Dedifferentiated amniotic fluid mesenchymal stem cell (primary cell): ENCODE results near the gene IGF2BP3.

Experiments
- DNase-seq: peaks from one replicate; pipeline ENCODE4 v3.0.0-alpha.2; 2016; ENCODE audit errors: extremely low spot score

Gene IGF2BP3

DNA sequence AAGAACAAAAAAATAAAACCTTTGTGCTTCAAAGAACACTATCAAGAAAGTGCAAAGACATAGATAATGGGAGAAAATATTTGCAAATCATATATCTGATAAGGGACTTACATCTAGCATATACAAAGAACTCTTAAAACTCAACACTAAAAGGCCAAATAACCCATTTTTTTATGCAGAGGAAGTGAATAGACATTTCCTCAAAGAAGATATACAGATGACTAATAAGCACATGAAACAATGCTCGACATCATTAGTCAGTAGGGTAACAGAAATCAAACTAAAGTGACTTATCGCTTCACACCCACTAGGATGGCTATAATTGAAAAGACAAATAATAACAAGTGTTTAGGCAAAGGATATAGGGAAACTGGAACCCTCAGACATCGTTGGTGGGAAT is 93.2 kb downstream of the IGF2BP3 start:
- no peak for DNase-seq

DNA sequence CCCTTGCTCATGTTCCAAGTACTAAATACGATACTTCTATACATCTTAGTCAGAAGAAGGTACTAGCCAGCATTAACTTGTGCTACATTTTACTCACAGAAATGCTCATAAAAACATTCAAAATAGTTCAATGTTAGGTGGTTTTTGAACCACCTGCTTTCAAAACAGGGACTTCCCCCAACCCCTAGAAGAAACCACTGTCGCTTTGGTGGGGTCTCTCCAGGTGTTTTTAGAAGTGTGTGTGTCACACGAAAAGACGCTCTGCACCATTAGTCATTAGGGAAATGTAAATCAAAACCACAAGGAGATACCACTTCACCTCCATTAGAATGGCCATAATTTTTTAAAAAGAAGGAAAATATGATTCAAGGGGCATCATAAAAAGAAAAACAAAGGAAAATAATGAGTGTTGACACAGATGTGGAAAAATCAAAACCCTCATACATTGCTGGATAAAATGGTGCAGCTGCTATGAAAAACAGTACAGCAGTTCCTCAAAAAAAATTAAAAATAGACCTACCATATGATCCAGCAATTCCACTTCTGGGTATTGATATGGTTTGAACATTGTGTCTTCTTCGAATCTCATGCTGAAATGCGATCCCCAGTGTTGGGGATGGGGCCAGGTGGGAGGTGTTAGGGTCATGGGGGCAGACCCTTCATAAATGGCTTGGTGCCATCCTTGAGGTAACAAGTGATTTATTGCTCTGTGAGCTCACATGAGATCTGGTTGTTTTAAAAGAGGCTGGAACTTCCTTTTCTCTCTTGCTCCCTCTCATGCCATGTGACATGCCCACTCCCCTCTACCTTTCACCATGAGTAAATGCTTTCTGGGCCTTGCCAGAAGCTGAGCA is 96.9 kb downstream of the IGF2BP3 start:
- no peak for DNase-seq

DNA sequence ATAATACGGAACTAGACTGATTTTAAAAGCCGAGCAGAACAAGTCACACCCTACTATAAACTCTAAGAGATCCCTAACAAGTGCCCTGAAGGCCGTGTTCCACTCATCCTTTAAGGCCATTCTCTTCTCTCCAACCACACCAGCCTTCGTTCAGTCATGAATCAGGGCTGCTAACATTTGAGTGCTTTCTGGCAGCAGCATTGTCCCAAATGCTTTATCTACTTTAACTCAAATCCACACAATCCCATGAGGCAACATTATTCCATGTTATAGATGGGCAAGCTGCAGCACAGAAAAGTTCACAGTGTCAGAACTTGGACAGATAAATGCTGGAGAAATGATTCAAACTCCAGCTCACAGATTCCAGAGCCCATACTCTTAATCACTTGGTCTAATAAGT is 97.7 kb downstream of the IGF2BP3 start:
- no peak for DNase-seq

DNA sequence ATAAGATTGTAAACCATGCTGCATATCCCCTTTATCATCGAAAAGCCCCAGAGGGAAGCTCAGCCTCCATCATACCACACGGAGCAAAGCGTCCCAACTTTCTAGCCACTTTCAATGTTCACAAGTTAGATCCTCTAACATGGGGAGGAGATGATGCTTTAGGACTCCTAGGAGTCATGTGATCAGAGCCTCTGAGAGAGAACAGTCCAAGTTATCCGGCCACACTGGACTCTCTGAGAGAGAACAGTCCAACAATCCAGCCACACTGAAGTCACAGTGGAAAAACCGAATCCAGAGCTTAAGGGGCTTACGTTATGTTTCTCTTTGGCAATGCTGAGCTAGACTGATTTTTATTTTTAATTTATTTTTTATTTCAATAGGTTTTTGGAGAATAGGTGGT is 98.6 kb downstream of the IGF2BP3 start:
- no peak for DNase-seq

DNA sequence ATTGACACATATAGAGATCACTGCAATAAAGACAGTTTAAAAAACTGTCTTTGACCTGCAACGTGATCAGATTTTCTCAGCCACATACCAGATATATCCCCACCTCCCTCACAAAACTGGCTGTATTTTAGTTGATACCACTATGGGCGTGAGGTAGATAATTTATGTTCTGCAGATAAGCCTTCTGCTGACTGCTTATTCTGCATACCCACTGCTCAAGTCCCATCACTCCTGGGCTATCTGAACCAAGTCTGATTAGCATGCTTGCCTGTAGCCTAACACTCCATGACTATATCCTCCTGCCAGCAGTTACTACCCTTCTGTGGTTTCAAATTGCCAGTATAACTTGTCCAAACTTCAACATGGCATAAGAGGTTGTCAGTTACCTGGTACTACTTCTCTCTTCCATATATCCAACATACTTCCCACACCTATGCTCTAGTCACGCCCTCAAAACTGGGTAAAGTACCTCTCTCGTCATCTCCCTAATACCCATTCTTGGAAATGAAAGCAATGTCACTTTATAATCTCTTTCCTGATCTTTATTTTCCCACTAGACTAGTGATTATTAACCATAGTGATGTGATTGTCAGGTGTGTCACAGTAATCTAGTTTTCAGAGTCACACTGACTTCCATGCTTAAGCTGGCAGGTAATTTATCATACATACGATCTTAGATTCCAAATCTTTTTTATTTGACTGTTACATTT is 100.4 kb downstream of the IGF2BP3 start:
- no peak for DNase-seq

DNA sequence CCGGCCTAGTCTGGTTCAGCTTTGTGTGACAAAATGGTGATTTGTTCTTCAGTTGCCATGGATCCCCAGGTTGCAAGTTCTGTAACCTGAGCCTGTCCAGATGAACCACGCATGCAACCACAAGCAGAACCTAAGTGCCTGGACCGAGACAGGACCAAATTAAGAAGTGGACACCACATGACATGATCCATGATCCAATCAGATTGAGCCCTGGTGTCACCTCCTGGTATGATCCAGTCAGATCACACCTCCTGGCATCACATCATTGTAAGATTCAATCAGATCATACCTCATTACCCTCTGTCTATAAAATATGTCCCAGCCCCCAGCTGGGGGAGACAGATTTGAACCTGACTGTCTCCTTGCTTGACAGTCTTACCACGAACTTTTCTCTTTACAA is 101.2 kb downstream of the IGF2BP3 start:
- DNase-seq: no peak

DNA sequence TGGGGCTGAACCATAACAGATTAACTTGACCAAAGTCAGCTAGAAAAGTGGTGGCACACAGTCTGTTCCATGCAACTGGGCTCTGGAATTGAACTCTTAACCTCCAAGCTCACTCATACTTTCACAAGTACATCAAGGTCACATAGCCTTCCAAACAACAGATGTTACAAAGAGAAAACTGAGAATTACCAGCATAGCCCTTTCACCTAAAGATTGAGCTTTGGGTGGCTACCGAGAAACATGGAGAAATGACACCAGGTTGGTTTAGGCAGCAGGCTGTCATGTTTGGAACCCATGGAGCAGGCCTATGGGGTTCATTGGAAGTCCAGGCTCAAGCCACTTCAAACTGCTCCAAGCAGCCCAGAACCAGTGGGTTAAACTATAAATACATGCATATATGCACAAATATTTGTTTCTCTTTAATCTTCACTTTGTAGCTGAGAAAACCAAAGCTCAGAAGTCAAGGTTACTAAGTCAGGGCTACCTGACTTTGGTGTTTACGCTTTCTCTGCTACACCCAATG is 112.1 kb downstream of the IGF2BP3 start:
- no peak for DNase-seq

DNA sequence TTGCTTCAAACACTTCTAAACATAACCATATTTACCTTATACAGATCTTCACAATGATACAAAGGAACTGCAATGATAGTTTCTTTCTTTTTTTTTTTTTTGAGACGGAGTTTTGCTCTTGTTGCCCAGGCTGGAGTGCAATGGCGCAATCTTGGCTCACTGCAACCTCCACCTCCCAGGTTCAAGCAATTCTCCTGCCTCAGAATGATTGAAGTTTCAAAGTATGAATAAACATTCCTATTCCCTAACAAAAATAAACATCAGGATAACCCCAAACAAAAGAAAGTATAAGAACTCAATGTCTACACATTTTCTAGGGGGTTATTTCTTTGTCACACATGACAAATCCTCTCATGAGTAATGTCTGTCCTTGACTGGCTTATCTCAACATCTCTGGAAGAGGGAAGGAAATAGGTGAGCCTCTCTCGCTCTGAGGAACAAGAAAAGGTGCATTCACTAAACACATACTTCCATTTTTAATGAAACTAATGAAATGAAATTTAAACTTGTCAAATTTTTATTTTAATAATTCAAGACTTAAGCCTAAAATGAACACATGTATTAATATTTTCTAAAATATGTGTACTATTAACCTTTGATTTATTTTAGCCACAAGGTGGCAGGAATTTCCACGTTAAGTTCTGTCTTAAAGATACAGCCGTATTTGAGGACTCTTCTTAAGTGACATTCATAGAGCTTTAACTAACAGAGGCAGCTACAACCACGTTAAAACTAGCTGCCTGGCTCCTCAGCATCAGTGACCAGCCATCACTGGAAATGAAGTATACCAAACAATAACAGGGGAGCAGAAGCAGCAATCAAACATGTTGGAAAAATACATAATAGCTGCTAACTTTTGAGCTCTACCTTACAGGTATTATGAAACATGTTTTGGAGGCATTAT is 112.8 kb downstream of the IGF2BP3 start:
- DNase-seq: no peak

DNA sequence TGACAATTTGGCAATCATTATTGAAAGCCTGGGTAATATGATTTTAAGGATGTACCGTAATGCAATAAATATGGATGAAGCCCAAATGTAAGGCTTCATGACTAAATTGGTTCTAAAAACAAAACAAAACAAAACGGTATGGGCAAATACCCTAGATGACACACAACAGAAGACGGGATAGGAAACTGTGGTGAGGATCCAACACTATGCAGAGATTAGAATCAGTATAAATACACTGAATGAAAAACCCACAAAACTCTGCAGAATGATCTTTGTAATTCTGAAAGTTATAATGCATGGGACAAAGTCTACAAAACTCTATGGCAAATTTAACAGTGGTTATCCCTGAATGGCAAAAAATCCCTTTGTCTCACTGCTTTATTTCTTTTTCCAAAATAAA is 113.6 kb downstream of the IGF2BP3 start:
- DNase-seq: no peak

DNA sequence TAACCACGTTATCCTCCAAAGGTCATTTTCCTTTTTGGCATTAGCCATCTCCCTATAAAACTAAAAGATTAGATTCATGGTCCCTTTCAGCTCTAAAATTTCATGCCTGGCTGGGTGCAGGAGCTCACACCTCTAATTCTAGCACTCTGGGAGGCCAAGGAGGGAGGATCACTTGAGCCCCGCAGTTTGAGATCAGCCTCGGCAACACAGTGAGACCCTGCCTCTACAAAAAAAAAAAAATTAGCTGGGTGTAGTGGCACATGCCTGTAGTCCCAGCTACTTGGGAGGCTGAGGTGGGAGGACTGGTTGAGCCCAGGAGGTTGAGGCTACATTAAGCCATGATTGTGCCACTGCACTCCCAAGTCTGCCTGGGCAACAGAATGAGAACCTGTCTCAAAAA is 114.1 kb downstream of the IGF2BP3 start:
- no peak for DNase-seq

DNA sequence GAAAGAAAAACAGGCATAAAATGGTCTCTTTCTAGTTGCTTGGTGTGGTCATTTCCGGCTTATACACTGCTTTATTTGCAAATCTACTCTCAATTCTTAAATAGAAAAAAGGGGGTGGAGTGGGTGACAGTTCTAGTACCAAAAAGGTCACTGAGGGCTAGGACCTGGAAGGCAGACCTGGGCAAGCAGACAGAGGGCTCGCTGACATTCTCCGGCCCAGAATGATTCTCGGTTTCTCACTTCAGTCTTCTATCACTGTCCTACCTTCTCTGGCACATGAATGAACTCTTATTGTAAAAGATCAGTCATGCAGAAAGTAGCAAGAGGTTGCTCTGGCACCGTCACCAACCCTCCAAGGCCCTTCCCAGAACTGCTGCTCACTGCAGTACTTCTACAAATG is 117.1 kb downstream of the IGF2BP3 start:
- no peak for DNase-seq

DNA sequence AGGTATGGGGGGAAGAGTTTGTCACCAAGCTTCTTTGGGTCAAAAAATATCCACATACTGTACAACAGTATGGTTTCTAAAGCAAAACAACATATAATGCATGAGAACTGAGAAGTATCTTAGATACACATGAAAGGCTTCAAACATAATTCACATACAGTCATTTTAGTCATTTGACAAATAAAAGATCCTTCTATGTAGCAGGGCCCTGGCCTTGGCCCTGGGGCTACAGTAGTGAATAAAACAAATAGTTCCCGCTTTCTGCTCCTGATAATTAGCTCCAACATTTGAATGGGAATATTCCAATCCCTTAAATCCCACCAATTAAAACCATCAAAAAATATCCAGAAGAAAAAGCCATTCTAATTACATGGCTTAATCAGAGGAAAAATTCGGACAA is 119.8 kb downstream of the IGF2BP3 start:
- DNase-seq: no peak

DNA sequence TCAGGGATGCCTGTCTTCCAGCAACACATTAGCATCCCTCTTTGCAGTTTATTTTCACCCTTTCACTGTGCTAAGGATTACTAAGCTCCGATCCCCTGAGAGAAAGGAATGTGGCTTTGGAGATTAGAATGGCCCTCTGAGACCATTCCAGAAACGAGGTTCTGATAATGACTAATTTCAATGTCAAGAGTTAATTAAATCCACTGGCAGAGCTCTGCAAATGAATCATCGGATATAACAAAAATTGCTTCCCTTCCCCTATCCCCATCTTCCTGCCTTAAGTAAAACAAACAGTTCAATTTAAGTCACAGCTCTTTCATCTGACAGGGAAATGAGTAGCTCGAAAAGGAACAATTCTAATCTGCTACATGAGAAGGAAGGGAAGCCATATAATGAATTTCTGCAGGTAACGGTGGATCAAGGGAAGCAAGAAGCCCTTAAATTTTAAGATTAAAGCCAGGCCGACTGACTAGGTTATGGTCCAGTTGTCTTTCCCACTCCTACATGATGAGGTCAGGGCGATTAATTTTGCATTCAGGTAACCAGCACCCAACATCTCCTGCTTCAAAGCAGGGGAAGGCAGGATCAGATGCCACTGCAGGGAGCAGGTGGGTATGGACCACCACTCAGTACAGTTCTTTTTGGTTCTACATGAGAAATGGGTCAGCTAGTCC is 120.7 kb downstream of the IGF2BP3 start:
- peak; percentile 43 for DNase-seq

DNA sequence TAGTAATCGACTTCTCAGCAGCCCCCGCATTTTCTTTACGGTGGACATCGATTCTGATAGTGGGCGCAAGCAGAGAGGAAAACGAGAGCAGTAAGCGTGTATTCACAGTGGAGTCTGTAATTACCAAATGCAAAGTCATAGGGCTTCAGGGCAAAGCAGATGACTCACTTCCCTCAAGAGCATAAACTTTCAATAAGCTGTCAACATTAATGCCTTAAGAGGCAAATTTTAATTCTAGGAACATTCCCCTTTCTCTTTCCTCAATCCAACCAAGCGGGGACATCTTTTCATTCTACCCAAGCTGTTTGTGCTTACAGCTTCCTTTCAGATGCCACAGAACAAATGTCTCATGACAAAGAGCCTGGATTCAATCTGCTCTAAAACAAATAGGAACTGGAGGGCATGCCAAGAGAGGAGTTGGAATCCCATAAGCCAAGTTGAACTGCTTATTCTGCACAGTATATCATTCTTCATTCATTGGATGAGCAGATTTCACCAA is 122.6 kb downstream of the IGF2BP3 start:
- peak; percentile 89 for DNase-seq

DNA sequence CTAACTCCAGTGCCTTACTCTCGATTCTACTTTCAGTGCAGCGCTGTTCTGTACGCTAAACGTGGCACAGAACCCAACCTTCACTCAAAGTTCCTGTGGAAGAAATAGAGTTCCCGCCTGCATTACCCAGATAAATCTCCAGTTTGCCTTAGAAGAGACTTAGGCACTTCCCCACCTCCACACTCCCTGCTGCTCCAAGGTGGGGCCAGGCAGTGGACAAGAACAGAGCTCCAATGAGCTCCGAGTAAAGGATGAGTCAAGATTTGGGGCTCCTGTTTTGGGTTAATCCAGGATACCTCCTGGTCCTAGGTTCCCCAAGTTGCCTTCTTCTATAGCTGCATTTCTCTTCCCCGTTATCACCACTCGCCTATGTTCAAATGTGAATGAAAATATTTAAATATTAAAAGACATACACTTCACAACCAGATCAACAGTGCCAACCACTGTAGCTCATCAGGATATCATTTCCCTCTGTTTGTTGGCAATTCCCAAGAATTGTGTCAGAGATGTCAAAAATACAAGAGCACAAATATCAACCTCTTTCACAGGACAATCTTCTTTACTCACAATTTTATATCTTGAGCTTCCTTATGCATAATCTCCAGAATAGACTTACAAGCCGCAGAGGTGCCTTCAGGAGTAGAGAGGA is 123.1 kb downstream of the IGF2BP3 start:
- no peak for DNase-seq

DNA sequence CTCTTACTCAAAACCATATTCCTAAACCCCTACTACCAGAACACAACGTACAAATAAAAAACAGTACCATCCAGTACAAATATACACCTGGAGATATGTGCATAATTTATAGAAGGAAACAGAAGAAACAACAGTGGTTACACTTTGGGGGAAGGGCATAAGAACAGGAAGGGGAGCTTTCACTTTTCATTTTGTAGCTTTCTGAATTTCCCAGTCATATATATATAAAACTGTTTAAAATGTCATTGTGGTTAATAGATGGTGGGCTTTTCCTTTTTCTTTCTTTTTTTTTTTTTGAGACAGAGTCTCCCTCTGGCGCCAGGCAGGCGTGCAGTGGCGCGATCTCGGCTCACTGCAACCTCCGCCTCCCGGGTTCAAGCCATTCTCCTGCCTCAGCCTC is 124.0 kb downstream of the IGF2BP3 start:
- no peak for DNase-seq

DNA sequence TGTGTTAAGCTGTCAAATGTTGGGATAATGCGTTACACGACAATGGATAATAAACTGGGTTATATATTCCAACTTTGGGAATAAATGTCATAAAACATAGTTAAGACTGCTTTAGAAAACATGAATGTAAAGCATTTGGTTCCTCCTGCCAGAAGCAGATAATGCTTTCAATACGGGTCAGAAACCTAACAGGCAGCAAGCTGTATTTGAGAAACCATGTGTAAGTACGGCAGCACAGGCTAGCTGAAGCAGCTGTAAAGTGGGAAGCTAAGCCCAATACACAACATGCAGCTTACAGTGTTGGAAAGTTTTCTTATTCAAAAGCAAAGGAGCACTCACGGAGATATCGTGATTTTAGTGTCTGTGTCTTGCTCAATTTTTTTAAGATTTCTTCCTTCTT is 124.7 kb downstream of the IGF2BP3 start:
- DNase-seq: no peak

DNA sequence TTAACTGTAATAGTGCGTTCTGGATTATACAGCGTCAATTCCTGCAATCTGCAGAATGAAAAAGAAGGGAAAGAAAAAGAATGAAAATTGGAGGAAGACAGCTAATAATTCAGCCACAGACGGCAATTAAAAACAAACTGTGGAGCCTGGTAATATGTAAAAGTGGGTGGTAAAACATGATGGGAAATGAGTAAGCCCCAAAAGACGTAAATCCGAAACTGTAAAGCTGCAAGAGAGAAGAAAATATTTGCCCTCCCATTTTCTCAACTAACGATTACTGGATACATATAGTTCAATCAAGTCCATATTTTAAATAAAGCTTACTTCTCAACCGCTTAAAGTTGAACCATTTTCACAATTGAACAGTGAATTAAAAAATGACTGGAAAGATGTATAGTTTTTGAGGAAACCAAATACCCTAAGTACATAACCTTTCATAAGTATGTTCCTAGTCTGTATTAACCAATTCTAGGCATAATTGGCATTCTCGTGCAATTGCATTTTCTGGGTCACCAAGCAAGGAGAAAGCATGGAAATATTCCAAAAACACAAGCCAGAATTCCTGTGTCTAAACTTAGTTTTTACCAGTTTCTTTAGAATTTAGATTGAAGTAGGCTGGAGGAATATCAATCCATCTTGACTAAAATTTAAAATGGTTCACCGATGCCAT is 126.3 kb downstream of the IGF2BP3 start:
- no peak for DNase-seq

DNA sequence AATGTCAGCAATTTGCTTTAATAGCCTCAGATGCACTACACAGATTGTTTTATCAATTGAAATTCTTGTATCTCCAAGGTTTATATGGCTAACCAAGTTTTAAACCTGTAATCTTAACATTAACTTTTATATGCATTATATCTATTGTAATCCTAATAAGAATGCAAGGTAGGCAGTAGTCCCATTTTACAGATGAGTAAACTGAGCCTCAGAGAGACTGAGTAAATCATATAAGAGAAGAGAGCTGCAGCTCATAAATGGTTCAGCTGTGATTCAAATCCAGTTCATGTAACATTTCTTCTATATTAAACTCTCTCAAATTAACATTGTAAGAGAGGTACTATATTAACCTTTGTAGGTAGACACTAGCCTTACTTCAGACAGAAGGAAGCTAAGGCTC is 127.2 kb downstream of the IGF2BP3 start:
- no peak for DNase-seq
